DOHH2 (cell line): ENCODE data around the gene CSRP3.

Experiments used
- CTCF ChIP-seq: fragments of 200-600 bp; sonication (generic); IDR thresholded peaks from one replicate; pipeline ENCODE4 v1.5.1; 2014; ENCODE audit warnings: antibody characterized with exemption, mild to moderate bottlenecking, low read depth, low read length; ENCODE audit not compliant: poor library complexity, severe bottlenecking
- EZH2phosphoT487 ChIP-seq: fragments of 200-600 bp; sonication (generic); IDR thresholded peaks from 2 replicates; pipeline ENCODE4 v1.6.1; 2017; ENCODE audit warnings: borderline replicate concordance, mild to moderate bottlenecking, antibody characterized with exemption, low read length, moderate library complexity, mixed read lengths

- no peak for TF ChIP-seq CTCF
- TF ChIP-seq EZH2phosphoT487: no peak
Measured at GRCh38 chr11:19191530-19192169, 10.1 kb downstream of the CSRP3 start.
